Stimulated activated naive B cell treated with anti-CD40 and anti-IgM and Interleukin-4, amounts not matched to agents 10 μg/mL and 1 μg/mL and 100 μg/mL, for 72 hours (primary cell): ENCODE results near the gene CMPK1.
A peak's percentile ranks its signal among the peaks of the same experiment; 100 is the strongest.

Experiments
- ATAC-seq, 2 donors: fragments of 150-1000 bp; cut with Tn5 transposase; replicated peaks; 2 replicates each; pipeline ENCODE4 v1.10.0; 2021; ENCODE audit warnings: moderate library complexity in 1 of 2
- DNase-seq: peaks from one replicate; pipeline ENCODE4 v3.0.0; 2021
- H3K27ac Mint-ChIP-seq: one replicate; pipeline ENCODE4 v1.8.0; 2022; ENCODE audit warnings: mild to moderate bottlenecking, mixed read lengths
- H3K27me3 Mint-ChIP-seq, 2 donors: one replicate each; pipeline ENCODE4 v1.8.0; 2022; ENCODE audit warnings: mixed read lengths in 2 of 2
- H3K36me3 Mint-ChIP-seq, 2 donors: one replicate each; pipeline ENCODE4 v1.8.0; 2022; ENCODE audit warnings: mixed read lengths in 2 of 2, mild to moderate bottlenecking in 1 of 2
- H3K4me1 Mint-ChIP-seq, 2 donors: one replicate each; pipeline ENCODE4 v1.8.0; 2022; ENCODE audit warnings: mixed read lengths in 2 of 2, mild to moderate bottlenecking in 1 of 2
- H3K4me3 Mint-ChIP-seq, 2 donors: one replicate each; pipeline ENCODE4 v1.8.0; 2022; ENCODE audit warnings: mild to moderate bottlenecking in 2 of 2, mixed read lengths in 2 of 2, moderate library complexity in 1 of 2
- H3K9me3 Mint-ChIP-seq, 2 donors: one replicate each; pipeline ENCODE4 v1.8.0; 2022; ENCODE audit warnings: mixed read lengths in 2 of 2, mild to moderate bottlenecking in 1 of 2

The CMPK1 gene

DNA sequence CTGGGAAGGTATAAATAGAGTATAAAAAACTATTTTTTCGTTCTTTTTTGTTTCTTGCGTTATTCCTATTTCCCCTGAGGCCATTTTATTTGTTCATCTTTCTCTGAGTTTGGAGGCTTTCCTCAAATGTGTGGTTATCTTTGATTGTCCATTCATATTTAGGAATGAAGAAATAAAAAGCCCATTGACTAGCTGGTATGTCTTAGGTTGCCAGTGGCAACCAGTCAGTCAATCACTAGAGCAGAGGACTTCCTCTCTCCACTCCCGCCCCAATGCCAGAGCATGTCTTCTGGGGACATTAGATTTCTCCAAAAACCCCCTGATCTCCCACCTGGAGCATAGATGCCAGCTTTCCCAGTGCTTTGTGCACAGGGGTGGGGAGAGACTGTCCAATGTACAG, 61.8 kb downstream of the CMPK1 start:
- Mint-ChIP-seq H3K27ac (no peak overlapping the region), H3K9me3 (no peaks in the 10 kb centered on the region), H3K36me3 (no peaks in the 10 kb centered on the region), H3K4me1 (peaks cover 2 to 6% of the 10 kb centered on the region in 2 donors), H3K4me3 (no peak overlapping the region), H3K27me3 (peaks cover 26 to 37% of the 10 kb centered on the region in 2 donors)
- DNase-seq (no peak), ATAC-seq (no peak)

- DNase-seq (no peak), ATAC-seq (no peak)
- Mint-ChIP-seq H3K27ac (no peak overlapping the region), H3K27me3 (peaks cover 34 to 37% of the 10 kb centered on the region in 2 donors), H3K4me3 (no peak overlapping the region), H3K4me1 (peaks cover 2 to 6% of the 10 kb centered on the region in 2 donors), H3K36me3 (no peaks in the 10 kb centered on the region), H3K9me3 (no peaks in the 10 kb centered on the region)
These were observed 63.1 kb downstream of the CMPK1 start for GRCh38 chr1:47396671-47397196.

- Mint-ChIP-seq H3K9me3 (no peaks in the 10 kb centered on the region), H3K27me3 (peaks cover 30 to 33% of the 10 kb centered on the region in 2 donors), H3K4me3 (no peak overlapping the region)
These were observed 65.7 kb downstream of the CMPK1 start for GRCh38 chr1:47399138-47399845.

GRCh38 chr1:47399846-47400155, 66.2 kb downstream of the CMPK1 start:
- ATAC-seq (no peak), DNase-seq (no peak)
- H3K27ac Mint-ChIP-seq = no peak overlapping the region
- no peaks in the 10 kb centered on the region for H3K9me3 Mint-ChIP-seq
- peaks cover 2 to 6% of the 10 kb centered on the region in 2 donors for H3K4me1 Mint-ChIP-seq
- peaks cover 25 to 29% of the 10 kb centered on the region in 2 donors for H3K27me3 Mint-ChIP-seq
- no peak overlapping the region for H3K4me3 Mint-ChIP-seq
- no peaks in the 10 kb centered on the region for H3K36me3 Mint-ChIP-seq

More at GRCh38 chr1:47399138-47399845, 65.7 kb downstream of the CMPK1 start:
- Mint-ChIP-seq H3K36me3 (no peaks in the 10 kb centered on the region), H3K27ac (no peak overlapping the region), H3K4me1 (peaks cover 2 to 6% of the 10 kb centered on the region in 2 donors)
- ATAC-seq = peak; percentile 95
- DNase-seq = peak; percentile 8

GRCh38 chr1:47401761-47402160, 68.2 kb downstream of the CMPK1 start:
- DNase-seq = no peak
- Mint-ChIP-seq H3K27ac (no peak overlapping the region), H3K4me1 (peaks cover 2 to 6% of the 10 kb centered on the region in 2 donors), H3K4me3 (no peak overlapping the region), H3K27me3 (peaks cover 23 to 31% of the 10 kb centered on the region in 2 donors), H3K9me3 (no peaks in the 10 kb centered on the region), H3K36me3 (no peaks in the 10 kb centered on the region)
- ATAC-seq = no peak

- Mint-ChIP-seq H3K27me3 (peaks cover 16 to 26% of the 10 kb centered on the region in 2 donors), H3K36me3 (no peaks in the 10 kb centered on the region), H3K27ac (no peak overlapping the region), H3K4me3 (no peak overlapping the region), H3K9me3 (no peaks in the 10 kb centered on the region), H3K4me1 (peaks cover 2 to 6% of the 10 kb centered on the region in 2 donors)
- no peak for DNase-seq
- no peak for ATAC-seq
These were observed 69.0 kb downstream of the CMPK1 start for GRCh38 chr1:47402591-47402990.

- H3K9me3 Mint-ChIP-seq = no peaks in the 10 kb centered on the region
- ATAC-seq = no peak
- H3K4me1 Mint-ChIP-seq = peaks cover 2 to 6% of the 10 kb centered on the region in 2 donors
- no peak for DNase-seq
- H3K27ac Mint-ChIP-seq = no peak overlapping the region
- H3K4me3 Mint-ChIP-seq = no peak overlapping the region
- peaks cover 15 to 28% of the 10 kb centered on the region in 2 donors for H3K27me3 Mint-ChIP-seq
- no peaks in the 10 kb centered on the region for H3K36me3 Mint-ChIP-seq
These were observed 69.8 kb downstream of the CMPK1 start for GRCh38 chr1:47403321-47403910.

DNA sequence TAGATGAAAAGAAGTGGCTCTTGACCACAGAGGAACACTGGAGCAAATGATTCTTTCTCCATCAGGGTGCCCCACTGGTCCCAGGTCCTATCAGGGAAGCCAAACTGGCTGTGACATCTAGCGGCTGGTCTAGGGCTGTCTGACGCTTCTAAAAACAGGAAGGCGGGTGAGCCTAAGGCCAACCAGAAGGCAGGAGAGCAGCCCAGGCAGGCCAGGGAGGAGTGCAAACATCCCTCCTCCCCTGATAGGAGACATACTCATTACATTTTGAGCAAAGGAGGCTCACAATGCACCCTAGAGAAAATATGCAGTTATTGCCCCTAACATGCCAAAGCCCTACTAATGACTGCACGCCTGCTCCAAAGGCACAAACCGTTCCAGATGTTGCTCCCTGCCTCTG, 72.1 kb downstream of the CMPK1 start:
- H3K9me3 Mint-ChIP-seq = no peaks in the 10 kb centered on the region
- H3K36me3 Mint-ChIP-seq = no peaks in the 10 kb centered on the region
- H3K4me1 Mint-ChIP-seq = no peaks in the 10 kb centered on the region
- no peak for DNase-seq
- peaks cover 28 to 34% of the 10 kb centered on the region in 2 donors for H3K27me3 Mint-ChIP-seq
- H3K4me3 Mint-ChIP-seq = no peak overlapping the region
- H3K27ac Mint-ChIP-seq = no peak overlapping the region
- ATAC-seq = no peak

GRCh38 chr1:47406966-47407365, 73.4 kb downstream of the CMPK1 start:
- DNase-seq = no peak
- Mint-ChIP-seq H3K27ac (no peak overlapping the region), H3K36me3 (no peaks in the 10 kb centered on the region), H3K4me1 (no peaks in the 10 kb centered on the region), H3K27me3 (peaks cover 26 to 32% of the 10 kb centered on the region in 2 donors), H3K4me3 (no peak overlapping the region), H3K9me3 (no peaks in the 10 kb centered on the region)
- ATAC-seq = no peak

GRCh38 chr1:47407481-47407880, 73.9 kb downstream of the CMPK1 start:
- no peaks in the 10 kb centered on the region for H3K4me1 Mint-ChIP-seq
- peaks cover 26 to 32% of the 10 kb centered on the region in 2 donors for H3K27me3 Mint-ChIP-seq
- H3K9me3 Mint-ChIP-seq = no peaks in the 10 kb centered on the region
- no peak for DNase-seq
- ATAC-seq = no peak
- no peak overlapping the region for H3K27ac Mint-ChIP-seq
- H3K4me3 Mint-ChIP-seq = no peak overlapping the region
- no peaks in the 10 kb centered on the region for H3K36me3 Mint-ChIP-seq

DNA sequence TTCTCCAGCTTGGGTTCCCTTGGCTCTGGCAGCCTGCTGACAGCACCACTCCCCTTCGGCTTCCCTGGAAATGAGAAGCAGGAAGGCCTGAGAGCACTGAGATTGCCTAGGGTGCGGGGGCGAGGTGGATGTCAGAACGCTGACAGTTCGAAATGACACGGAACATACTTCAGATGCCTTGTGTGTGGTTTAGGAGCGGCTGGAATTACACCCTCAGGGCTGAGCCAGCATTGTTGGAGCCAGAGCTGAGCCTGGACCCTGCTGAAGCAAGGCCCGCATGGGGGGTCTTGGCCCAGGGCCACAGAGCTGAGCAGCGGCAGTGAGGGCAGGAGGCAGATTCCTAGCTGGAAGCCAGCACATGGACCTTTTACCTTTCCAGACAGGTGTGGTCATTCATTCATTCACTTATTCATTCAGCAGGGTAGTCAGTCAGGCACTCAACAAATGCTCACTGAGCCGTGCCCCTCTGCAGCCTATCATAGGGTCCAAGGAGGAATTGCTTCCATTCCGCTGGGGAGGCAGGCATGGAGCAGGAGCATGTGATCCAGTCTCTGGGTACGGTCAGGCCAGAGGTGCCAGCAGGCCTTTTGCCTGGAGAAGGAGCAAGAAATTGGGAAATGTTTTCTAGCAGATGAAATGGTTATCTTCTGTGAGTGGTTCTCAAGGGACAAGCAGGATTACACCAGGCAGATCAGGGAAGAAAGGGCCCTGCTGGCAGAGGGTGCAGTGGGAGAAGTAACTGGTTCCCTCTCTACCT, 75.9 kb downstream of the CMPK1 start:
- Mint-ChIP-seq H3K27ac (no peak overlapping the region), H3K4me1 (no peaks in the 10 kb centered on the region), H3K36me3 (no peaks in the 10 kb centered on the region), H3K9me3 (no peaks in the 10 kb centered on the region), H3K27me3 (peaks cover 40 to 41% of the 10 kb centered on the region in 2 donors), H3K4me3 (no peak overlapping the region)
- DNase-seq (no peak), ATAC-seq (no peak)

DNA sequence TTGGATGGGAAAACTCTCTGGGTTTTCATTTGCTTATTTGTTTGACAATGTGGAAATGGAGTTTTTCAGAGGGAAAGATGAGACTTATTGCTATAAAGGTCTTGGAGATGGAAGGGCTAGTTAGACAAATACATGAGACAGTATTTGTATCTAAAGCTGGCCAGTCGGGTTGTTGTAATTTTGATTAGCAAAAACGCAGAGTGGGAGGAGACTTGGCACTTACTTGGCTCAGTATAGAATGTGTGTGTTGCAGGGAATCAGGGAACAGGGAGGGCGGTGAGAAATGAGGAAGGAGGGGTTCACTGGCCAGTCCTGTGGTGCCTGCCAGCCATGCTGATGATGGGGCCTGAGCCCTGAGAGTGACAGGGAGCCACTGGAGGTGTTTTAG, 76.5 kb downstream of the CMPK1 start:
- no peaks in the 10 kb centered on the region for H3K4me1 Mint-ChIP-seq
- H3K4me3 Mint-ChIP-seq = no peak overlapping the region
- DNase-seq = no peak
- peaks cover 40 to 42% of the 10 kb centered on the region in 2 donors for H3K27me3 Mint-ChIP-seq
- no peak overlapping the region for H3K27ac Mint-ChIP-seq
- H3K36me3 Mint-ChIP-seq = no peaks in the 10 kb centered on the region
- H3K9me3 Mint-ChIP-seq = no peaks in the 10 kb centered on the region
- ATAC-seq = no peak

- Mint-ChIP-seq H3K9me3 (no peaks in the 10 kb centered on the region), H3K4me3 (no peak overlapping the region), H3K4me1 (peaks cover 1% of the 10 kb centered on the region in 2 donors), H3K27ac (no peak overlapping the region), H3K36me3 (no peaks in the 10 kb centered on the region), H3K27me3 (peaks cover 46 to 50% of the 10 kb centered on the region in 2 donors)
- ATAC-seq (peak; percentile 48 to 54), DNase-seq (no peak)
These were observed 77.8 kb downstream of the CMPK1 start for GRCh38 chr1:47411436-47411835.

DNA sequence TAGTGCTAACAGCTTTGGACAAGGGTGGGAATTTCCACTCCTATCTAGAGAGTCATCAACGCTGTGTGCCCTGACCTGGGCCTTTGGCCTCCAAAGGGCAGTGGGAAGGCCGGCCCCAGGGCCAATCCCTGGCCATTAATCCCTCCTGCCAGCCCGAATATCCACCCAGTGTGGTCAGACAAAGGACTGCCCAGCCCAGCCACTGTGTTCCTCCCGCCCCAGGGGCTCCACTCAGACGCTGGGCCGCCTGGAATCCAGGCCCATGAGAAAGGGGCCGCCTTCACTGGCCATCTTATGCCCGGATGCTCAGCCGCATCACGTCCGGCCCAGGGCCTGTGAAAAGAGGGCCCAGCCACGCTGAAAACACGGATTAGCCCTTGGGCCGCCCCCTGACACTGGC, 78.8 kb downstream of the CMPK1 start:
- Mint-ChIP-seq H3K27me3 (peaks cover 50 to 58% of the 10 kb centered on the region in 2 donors), H3K27ac (no peak overlapping the region), H3K9me3 (no peaks in the 10 kb centered on the region), H3K4me1 (peaks cover 4 to 7% of the 10 kb centered on the region in 2 donors), H3K36me3 (peaks cover 0 to 3% of the 10 kb centered on the region in 2 donors), H3K4me3 (no peak overlapping the region)
- DNase-seq (no peak), ATAC-seq (no peak)
